Measurements from ENCODE around the gene BCAS3. TPM values are rescaled to one million over a fixed set of nuclear protein-coding genes. Genes with fewer than 3 reads are reported as not detected.
"Not testable (repeated sequence)": the region's sequence is repeated elsewhere in the genome, so short reads cannot be mapped to it uniquely, and the experiment has no call there.

Gene BCAS3
- polyA plus RNA-seq, 1 donor from 2014 or later: 23.2 TPM

DNA sequence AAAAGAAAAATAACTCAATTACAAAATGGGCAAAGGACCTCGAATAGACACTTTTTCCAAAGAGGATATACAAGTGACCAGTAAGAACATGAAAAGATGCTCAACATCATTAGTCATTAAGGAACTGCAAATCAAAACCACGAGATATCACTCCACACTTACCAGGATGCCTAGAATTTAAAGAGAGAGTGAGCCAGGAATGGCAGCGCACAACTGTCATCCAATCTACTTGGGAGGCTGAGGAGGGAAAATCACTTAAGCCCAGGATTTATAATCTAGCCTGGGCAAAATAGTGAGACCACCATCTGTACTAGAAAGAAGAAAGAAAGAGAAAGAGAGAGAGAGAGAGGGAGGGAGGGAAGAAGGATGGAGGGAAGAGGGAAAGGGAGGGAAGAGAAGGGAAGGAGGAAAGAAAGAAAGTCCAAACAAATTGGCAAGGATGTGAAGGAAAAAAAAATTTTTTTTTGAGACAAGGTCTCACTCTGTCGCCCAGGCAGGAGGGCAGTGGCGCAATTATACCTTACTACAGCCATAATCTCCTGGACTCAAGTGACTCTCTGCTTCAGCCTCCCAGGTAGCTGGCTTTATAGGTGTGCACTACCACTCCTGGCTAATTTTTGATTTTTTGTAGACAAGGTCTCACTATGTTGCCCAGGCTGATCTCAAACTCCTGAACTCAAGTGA is 744.6 kb downstream of the BCAS3 start:
- Mint-ChIP-seq H3K36me3 (no peaks in the 10 kb centered on the region), H3K9me3 (no peaks in the 10 kb centered on the region), H3K4me1 (peaks cover 0 to 2% (median 0%) of the 10 kb centered on the region in 3 donors), H3K27me3 (peaks cover 22% of the 10 kb centered on the region), H3K27ac (no peak overlapping the region), H3K4me3 (no peak overlapping the region)

DNA sequence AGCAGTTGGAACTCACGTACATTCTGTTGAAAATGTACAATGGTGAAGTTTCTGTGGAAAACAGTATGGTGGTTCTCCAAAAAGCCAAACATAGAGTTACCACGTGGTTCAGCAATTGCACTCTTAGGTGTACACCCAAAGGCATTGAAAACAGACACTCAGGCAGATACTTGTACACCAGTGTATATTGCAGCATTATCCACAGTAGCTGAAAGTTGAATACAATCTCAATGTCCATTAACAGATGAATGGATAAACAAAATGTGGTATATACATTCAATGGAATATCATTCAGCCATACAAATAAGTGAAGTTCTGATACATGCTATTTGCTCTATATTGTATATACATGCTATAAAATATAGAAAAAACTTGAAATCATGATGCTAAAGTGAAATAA is 745.2 kb downstream of the BCAS3 start:
- peaks cover 22% of the 10 kb centered on the region for H3K27me3 Mint-ChIP-seq
- H3K27ac Mint-ChIP-seq: no peak overlapping the region
- H3K4me3 Mint-ChIP-seq: no peak overlapping the region

DNA sequence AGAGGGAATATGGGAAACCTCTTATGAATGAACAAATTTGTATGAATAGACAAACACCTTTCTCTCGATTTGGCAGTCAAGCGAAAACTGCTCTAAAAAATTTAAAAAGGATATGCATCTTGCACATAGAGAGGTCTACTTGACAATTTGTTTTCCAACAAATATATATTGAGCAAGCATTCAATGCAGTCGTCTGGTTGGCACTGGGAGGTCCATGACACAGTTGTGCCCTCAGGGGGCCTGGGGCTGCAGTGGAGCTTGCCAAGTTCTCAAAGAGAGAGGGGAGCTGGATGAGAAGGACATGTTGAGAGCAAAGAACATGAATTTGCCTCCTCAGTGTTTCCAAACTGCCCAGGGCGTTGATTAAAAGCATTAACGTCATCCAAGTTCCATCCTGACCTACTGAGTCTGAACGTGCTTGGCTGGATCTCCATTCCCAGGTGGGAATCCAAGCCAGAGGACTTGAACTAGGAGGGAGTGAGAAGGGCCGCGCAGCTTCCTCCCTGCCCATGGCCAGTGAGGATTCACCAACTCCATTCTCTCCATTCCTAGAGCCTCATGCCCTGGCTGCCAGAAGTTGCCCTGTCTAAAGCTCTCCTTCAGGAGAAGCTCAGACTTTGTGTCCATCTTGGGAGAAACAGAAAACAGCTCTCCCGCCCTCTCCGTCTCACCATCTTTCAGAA is 746.5 kb downstream of the BCAS3 start:
- Mint-ChIP-seq H3K27me3 (peaks cover 18% of the 10 kb centered on the region), H3K27ac (no peak overlapping the region), H3K9me3 (peaks cover 0 to 1% (median 0%) of the 10 kb centered on the region in 3 donors), H3K4me1 (no peaks in the 10 kb centered on the region), H3K4me3 (no peak overlapping the region), H3K36me3 (no peaks in the 10 kb centered on the region)

More for the DNA sequence above, 745.2 kb downstream of the BCAS3 start:
- Mint-ChIP-seq H3K4me1 (peaks cover 0 to 2% (median 0%) of the 10 kb centered on the region in 3 donors), H3K36me3 (no peaks in the 10 kb centered on the region), H3K9me3 (no peaks in the 10 kb centered on the region)

DNA sequence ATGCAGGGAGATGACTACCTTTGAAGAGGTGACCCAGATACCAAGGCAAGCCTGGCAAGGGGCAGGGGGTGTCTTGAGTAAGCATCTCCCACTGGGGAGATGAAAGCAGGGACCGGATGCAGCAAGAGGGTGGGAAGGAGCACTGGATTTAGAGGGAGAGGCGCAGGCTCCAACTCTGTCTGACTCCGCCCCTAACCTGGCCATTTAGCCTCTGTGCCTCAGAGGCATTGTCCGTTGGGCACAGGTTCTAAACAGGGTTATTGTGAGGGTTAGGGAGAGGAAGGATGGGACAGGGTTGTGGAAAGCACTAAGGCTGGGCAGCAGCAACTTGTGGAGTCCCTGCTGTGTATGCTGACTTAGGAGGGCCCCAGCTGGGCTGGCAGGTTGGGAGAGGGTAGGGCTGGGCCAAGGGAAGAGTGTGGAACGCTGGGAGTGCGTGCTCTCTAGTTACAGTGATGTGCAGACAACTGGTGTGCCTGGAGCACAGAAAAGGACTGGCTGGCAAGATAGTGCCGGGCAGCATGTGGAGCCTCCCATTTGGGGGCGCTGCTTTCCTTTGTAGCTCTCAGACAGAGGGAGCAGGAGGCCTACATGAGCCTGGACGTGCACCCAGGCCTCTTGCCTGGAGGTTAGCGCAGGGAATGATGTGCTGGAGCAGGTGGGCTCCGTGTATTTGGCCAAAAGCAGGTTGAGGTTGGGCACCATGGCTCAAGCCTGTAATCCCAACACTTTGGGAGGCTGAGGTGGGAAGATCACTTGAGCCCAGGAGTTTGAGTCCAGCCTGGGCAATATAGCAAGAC is 748.2 kb downstream of the BCAS3 start:
- H3K27me3 Mint-ChIP-seq: peaks cover 14% of the 10 kb centered on the region
- peaks cover 0 to 1% (median 0%) of the 10 kb centered on the region in 3 donors for H3K9me3 Mint-ChIP-seq
- H3K36me3 Mint-ChIP-seq: no peaks in the 10 kb centered on the region
- no peaks in the 10 kb centered on the region for H3K4me1 Mint-ChIP-seq
- no peak overlapping the region for H3K27ac Mint-ChIP-seq
- no peak overlapping the region for H3K4me3 Mint-ChIP-seq

DNA sequence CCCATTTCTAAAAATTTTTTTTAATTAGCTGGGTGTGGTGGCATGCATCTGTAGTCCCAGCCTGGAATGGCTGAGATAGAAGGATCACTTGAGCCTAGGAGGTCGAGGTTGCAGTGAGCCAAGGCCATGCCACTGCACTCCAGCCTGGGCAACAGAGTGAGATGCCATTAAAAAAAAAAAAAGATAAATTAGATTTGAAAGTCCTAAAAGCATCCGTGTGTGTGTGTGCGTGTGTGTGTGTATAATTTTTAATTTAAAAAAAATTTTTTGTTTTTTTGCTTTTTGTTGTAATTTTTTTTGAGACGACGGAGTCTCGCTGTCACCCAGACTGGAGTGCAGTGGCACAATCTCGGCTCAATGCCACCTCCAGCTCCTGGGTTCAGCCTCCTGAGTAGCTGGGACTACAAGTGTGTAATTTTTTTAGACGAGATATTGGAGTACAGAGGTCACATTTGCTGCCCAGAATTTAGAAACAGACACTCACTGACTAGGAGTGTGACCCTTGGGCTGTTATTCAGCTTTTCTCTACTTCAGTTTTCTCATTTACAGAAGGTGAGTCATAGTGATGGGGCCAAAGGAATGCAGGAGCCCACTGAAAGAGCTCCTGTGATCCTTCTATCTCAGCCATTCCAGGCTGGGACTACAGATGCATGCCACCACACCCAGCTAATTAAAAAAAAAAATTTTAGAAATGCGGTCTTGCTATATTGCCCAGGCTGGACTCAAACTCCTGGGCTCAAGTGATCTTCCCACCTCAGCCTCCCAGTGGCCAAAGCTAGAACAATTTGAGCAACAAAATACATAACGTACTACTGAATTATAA is 749.0 kb downstream of the BCAS3 start:
- Mint-ChIP-seq H3K4me3 (no peak overlapping the region), H3K36me3 (no peaks in the 10 kb centered on the region), H3K27ac (no peak overlapping the region), H3K9me3 (peaks cover 0 to 1% (median 0%) of the 10 kb centered on the region in 3 donors), H3K27me3 (peaks cover 15% of the 10 kb centered on the region), H3K4me1 (no peaks in the 10 kb centered on the region)

DNA sequence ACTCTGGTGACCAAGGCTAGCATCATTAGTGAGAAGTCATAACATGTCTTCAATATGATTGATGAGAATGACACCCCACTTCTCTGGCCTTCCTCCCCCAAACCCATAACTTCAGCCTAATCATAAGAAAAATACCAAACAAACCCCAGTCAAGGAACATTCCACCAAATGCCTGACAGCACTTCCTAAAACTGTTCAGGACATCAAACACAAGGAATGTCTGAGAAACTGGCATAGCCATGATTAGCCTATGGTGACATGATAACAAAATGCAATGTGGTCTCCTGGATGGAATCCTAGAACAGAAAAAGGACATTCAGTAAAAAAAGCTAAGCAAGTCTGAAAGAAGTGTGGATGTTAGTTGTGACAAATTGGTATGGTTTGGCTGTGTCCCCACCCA is 749.9 kb downstream of the BCAS3 start:
- peaks cover 10% of the 10 kb centered on the region for H3K27me3 Mint-ChIP-seq

DNA sequence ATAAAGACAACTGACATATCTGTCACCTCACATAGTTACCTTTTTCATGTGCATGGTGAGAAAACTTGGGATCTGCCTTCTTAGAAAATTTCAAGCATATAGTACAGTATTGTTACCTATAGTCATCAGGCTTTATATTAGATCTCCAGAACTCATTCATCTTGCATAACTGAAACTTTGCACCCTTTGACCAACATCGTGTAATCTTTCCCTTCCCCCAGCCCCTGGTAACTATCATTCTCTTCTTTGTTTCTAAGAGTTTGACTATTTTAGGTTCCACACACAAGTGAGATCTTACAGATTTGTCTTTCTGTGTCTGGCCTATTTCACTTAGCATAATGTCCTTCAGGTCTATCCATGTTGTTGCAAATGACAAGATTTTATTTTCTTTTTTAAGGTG is 751.6 kb downstream of the BCAS3 start:
- peaks cover 0 to 1% (median under 1%) of the 10 kb centered on the region in 3 donors for H3K9me3 Mint-ChIP-seq
- H3K36me3 Mint-ChIP-seq: no peaks in the 10 kb centered on the region
- H3K27me3 Mint-ChIP-seq: peaks cover 10% of the 10 kb centered on the region
- H3K4me3 Mint-ChIP-seq: no peak overlapping the region
- H3K27ac Mint-ChIP-seq: no peak overlapping the region
- no peaks in the 10 kb centered on the region for H3K4me1 Mint-ChIP-seq

More for the DNA sequence above, 749.9 kb downstream of the BCAS3 start:
- H3K27ac Mint-ChIP-seq: no peak overlapping the region
- no peaks in the 10 kb centered on the region for H3K36me3 Mint-ChIP-seq
- no peaks in the 10 kb centered on the region for H3K4me1 Mint-ChIP-seq
- H3K9me3 Mint-ChIP-seq: peaks cover 0 to 1% (median 0%) of the 10 kb centered on the region in 3 donors
- H3K4me3 Mint-ChIP-seq: no peak overlapping the region

DNA sequence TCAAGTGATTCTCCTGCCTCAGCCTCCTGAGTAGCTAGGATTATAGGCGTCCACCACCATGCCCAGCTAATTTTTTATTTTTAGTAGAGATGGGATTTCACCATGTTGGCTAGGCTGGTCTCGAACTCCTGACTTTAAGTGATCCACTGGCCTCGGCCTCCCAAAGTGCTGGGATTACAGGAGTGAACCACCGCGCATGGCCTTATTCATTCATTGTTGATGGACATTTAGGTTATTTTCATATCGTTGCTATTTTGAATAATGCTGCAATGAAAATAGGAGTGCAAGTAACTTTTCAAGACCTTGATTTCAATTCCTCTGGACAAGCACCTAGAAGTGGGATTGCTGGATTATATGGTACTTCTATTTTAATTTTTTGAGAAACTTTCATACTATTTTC is 752.2 kb downstream of the BCAS3 start:
- not testable (repeated sequence) for H3K4me1 Mint-ChIP-seq, H3K4me3 Mint-ChIP-seq, H3K9me3 Mint-ChIP-seq, H3K27me3 Mint-ChIP-seq, H3K27ac Mint-ChIP-seq, H3K36me3 Mint-ChIP-seq

DNA sequence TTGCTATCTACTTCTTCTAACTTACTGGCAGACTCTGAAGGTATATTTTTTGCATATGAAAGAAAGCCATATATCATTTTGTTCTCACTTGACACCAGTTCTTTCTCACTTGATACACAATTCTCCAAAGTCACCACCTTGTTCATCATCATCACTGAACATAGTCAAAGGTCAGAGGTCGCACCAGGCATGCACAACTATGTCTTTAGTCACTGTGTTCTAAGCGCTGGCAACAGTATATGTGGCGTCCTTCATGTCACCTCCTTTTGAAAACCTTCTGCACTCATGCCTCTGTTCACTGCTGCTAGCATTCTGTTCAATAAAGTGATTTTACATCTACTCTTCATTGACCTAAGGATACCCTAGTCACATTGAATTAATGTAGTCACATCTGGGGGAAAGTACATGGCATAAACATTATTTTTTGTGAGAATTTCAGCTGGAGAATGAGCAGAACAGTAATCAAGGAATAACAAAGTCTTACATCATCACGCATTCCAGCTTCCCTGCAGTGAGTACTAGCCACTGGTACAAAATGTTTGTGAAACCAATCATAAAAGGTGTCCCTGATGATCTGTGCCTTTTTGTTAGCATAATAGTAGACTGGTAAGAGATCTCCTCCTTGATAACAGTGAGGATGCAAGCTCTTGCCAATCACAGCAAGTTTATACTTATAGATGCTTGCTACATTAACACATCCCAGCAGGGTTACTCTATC is 754.1 kb downstream of the BCAS3 start:
- no peak overlapping the region for H3K4me3 Mint-ChIP-seq
- H3K4me1 Mint-ChIP-seq: no peaks in the 10 kb centered on the region
- H3K36me3 Mint-ChIP-seq: no peaks in the 10 kb centered on the region
- H3K27me3 Mint-ChIP-seq: peaks cover 4% of the 10 kb centered on the region
- no peak overlapping the region for H3K27ac Mint-ChIP-seq
- peaks cover 5 to 15% (median 6%) of the 10 kb centered on the region in 3 donors for H3K9me3 Mint-ChIP-seq

DNA sequence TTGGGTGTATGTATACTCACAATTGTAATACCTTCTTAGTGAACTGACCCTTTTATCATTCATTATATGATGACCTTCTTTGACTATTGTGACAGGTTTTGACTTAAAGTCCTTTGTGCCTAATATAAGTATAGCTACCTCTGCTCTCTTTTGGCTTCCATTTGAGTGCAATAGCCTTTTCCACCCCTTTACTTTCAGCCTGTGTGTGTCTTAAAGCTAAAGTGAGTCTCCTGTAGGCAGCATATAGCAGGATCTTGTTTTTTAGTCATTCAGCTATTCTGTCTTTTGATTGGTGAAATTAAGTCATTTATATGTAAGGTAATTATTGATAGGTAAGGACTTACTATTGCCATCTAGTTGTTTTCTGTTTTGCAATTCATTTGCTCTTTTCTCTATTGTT is 758.6 kb downstream of the BCAS3 start:
- peaks cover 21% of the 10 kb centered on the region for H3K27me3 Mint-ChIP-seq
- no peaks in the 10 kb centered on the region for H3K4me1 Mint-ChIP-seq
- peaks cover 8 to 23% (median 15%) of the 10 kb centered on the region in 3 donors for H3K9me3 Mint-ChIP-seq
- no peak overlapping the region for H3K4me3 Mint-ChIP-seq
- no peak overlapping the region for H3K27ac Mint-ChIP-seq
- peaks cover 7% of the 10 kb centered on the region for H3K36me3 Mint-ChIP-seq

DNA sequence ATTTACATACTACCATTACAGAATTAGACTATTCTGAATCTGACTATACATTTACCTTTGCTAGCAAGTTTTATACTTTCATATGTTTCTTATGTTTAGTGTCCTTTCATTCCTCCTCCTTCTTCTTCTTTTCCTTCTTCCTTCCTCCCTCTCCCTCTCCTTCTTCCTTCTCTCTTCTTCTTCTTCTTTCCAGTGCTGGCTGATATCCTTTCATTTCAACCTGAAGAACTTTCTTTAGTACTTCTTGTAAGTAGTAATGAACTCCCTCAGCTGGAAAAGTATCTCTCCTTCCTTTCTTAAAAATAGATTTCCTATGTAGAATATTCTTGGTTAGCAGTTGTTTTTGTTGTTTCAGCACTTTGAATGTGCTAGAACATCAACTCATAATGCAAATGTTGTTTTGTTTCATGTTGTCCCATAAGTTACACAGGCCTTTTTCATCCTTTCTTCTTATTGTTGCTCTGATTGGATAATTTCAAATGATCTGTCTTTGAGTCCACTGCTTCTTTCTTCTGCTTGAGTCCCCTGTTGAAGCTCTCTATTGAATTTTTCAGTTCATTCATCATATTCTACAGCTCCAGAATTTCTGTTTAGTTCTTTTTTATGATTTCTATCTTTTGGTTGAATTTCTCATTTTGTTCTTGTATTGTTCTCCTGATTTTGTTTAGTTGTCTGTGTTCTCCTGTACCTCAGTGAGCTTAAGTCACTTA is 759.5 kb downstream of the BCAS3 start:
- Mint-ChIP-seq H3K4me3 (no peak overlapping the region), H3K27ac (no peak overlapping the region), H3K4me1 (no peaks in the 10 kb centered on the region), H3K9me3 (peaks cover 8 to 23% (median 15%) of the 10 kb centered on the region in 3 donors), H3K27me3 (peaks cover 18% of the 10 kb centered on the region), H3K36me3 (peaks cover 7% of the 10 kb centered on the region)

DNA sequence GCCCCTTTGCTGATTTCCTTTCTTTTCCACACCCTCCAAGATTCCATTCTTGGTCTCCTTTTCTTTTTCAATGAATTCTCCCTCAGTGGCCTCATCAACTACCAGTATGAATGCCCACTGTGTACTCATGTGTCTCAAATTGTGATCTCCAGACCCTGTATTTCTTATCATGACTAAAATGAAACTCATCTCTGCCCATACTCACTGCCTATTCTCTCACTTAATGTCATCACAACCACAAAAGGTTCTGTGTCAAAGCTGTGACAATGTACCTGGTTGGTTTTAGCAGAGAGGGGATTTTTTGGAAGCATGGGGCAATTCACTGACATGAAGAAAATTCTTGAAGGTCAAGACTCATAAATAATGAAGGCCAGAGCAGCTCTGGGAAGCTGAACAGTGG is 763.0 kb downstream of the BCAS3 start:
- Mint-ChIP-seq H3K27ac (no peak overlapping the region), H3K36me3 (peaks cover 7% of the 10 kb centered on the region), H3K27me3 (peaks cover 28% of the 10 kb centered on the region)

DNA sequence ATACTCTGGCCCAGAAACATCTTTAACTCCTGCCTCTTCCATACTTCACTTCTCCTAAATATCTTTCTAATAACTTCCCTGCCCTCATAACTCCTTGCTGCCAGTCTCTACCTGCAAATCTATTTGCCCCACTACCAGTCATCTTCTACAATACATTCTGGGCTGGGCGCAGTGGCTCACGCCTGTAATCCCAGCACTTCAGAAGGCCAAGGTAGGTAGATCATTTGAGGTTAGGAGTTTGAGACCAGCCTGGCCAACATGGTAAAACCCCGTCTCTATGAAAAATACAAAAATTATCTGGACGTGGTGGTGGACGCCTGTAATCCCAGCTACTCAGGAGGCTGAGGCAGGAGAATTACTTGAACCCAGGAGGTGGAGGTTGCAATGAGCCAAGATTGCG is 763.9 kb downstream of the BCAS3 start:
- H3K27me3 Mint-ChIP-seq: peaks cover 28% of the 10 kb centered on the region
- H3K9me3 Mint-ChIP-seq, H3K4me3 Mint-ChIP-seq, H3K4me1 Mint-ChIP-seq, H3K36me3 Mint-ChIP-seq: not testable (repeated sequence)
- H3K27ac Mint-ChIP-seq: peak overlapping the region in 1 of 3 donors; percentile 46

More for the DNA sequence above, 763.0 kb downstream of the BCAS3 start:
- H3K9me3 Mint-ChIP-seq: peaks cover 4 to 15% (median 13%) of the 10 kb centered on the region in 3 donors
- H3K4me1 Mint-ChIP-seq: no peaks in the 10 kb centered on the region
- H3K4me3 Mint-ChIP-seq: no peak overlapping the region
